Measurements from ENCODE around the gene OTX2. TPM values are rescaled to one million over a fixed set of nuclear protein-coding genes. Genes with fewer than 3 reads are reported as not detected.

OTX2 gene
- polyA plus RNA-seq, 3 donors: not detected

GRCh38 chr14:56813143-56813551 is 2.9 kb upstream of the OTX2 start:
- peak overlapping the region in 1 of 2 donors; percentile 51 for H3K4me3 Mint-ChIP-seq
- H4K20me1 ChIP-seq (ENCODE audit: insufficient read depth, low read length): no peaks in the 10 kb centered on the region
- H3K27ac ChIP-seq (ENCODE audit: low read depth in 1 of 2, low read length in 2 of 2): no peak overlapping the region
- no peak overlapping the region for H3K9ac ChIP-seq (ENCODE audit: insufficient read depth, low read length, poor library complexity, severe bottlenecking)
- DNase-seq: no peak
- no peak overlapping the region for H2AFZ ChIP-seq (ENCODE audit: insufficient read depth, low read depth, low read length, poor library complexity, severe bottlenecking)
- no peak overlapping the region for H3K4me3 ChIP-seq (replicated peaks in 1 of 3; ENCODE audit: low read depth in 2 of 3, low read length in 3 of 3)
- H3K4me1 ChIP-seq (ENCODE audit: control insufficient read depth in 1 of 2, insufficient read depth in 2 of 2, low read length in 2 of 2): no peaks in the 10 kb centered on the region
- intact Hi-C loops (cut with micrococcal nuclease): no loop called here
- H3K79me2 ChIP-seq (ENCODE audit: insufficient read depth, low read length): no peaks in the 10 kb centered on the region
- H3K27me3 Mint-ChIP-seq (ENCODE audit: low read depth in 3 of 3): peaks cover 94 to 99% (median 97%) of the 10 kb centered on the region in 3 donors
- H3K36me3 ChIP-seq (replicated peaks in 1 of 2; ENCODE audit: control insufficient read depth in 1 of 2, insufficient read depth in 2 of 2, low read length in 2 of 2): no peaks in the 10 kb centered on the region
- H3K27ac Mint-ChIP-seq: no peak overlapping the region
- no peak for TF ChIP-seq CTCF (IDR thresholded peaks at IDR 0.05)
- H3K9me3 Mint-ChIP-seq: peaks cover 0 to 42% (median 30%) of the 10 kb centered on the region in 7 donors
- H3K4me1 Mint-ChIP-seq: peaks cover 3% of the 10 kb centered on the region
- no CpG with 5 or more reads among the region's 3 CpGs for WGBS (ENCODE audit: insufficient coverage)
- peaks cover 9 to 66% of the 10 kb centered on the region in 2 donors for H3K9me3 ChIP-seq (replicated peaks in 1 of 2; ENCODE audit: control insufficient read depth in 1 of 2, insufficient read depth in 1 of 2, low read length in 2 of 2)
- H3K36me3 Mint-ChIP-seq: peaks cover 2 to 13% of the 10 kb centered on the region in 2 donors
- peaks cover 96 to 100% of the 10 kb centered on the region in 2 donors for H3K27me3 ChIP-seq (ENCODE audit: control insufficient read depth in 2 of 2, insufficient read depth in 2 of 2, low read length in 2 of 2)
- no peak overlapping the region for H3K4me2 ChIP-seq (replicated peaks; ENCODE audit: extremely low read depth, low read length, poor library complexity, severe bottlenecking)

GRCh38 chr14:56812364-56813141 is 2.3 kb upstream of the OTX2 start:
- peaks cover 2 to 16% of the 10 kb centered on the region in 2 donors for H3K36me3 Mint-ChIP-seq
- H3K4me3 ChIP-seq (replicated peaks in 1 of 3; ENCODE audit: low read depth in 2 of 3, low read length in 3 of 3): no peak overlapping the region
- H3K27ac ChIP-seq (ENCODE audit: low read depth in 1 of 2, low read length in 2 of 2): no peak overlapping the region
- H3K4me1 Mint-ChIP-seq: peaks cover 6% of the 10 kb centered on the region
- peaks cover 9 to 61% of the 10 kb centered on the region in 2 donors for H3K9me3 ChIP-seq (replicated peaks in 1 of 2; ENCODE audit: control insufficient read depth in 1 of 2, insufficient read depth in 1 of 2, low read length in 2 of 2)
- no peak overlapping the region for H3K27ac Mint-ChIP-seq
- WGBS (ENCODE audit: insufficient coverage): 3% methylated on average over 5 of the region's 25 CpGs
- no peaks in the 10 kb centered on the region for H3K79me2 ChIP-seq (ENCODE audit: insufficient read depth, low read length)
- H3K9ac ChIP-seq (ENCODE audit: insufficient read depth, low read length, poor library complexity, severe bottlenecking): no peak overlapping the region
- no peaks in the 10 kb centered on the region for H3K36me3 ChIP-seq (replicated peaks in 1 of 2; ENCODE audit: control insufficient read depth in 1 of 2, insufficient read depth in 2 of 2, low read length in 2 of 2)
- no peak overlapping the region for H3K4me2 ChIP-seq (replicated peaks; ENCODE audit: extremely low read depth, low read length, poor library complexity, severe bottlenecking)
- no peaks in the 10 kb centered on the region for H3K4me1 ChIP-seq (ENCODE audit: control insufficient read depth in 1 of 2, insufficient read depth in 2 of 2, low read length in 2 of 2)
- no peak for DNase-seq
- peaks cover 93 to 99% (median 97%) of the 10 kb centered on the region in 3 donors for H3K27me3 Mint-ChIP-seq (ENCODE audit: low read depth in 3 of 3)
- peaks cover 0 to 41% (median 34%) of the 10 kb centered on the region in 7 donors for H3K9me3 Mint-ChIP-seq
- no peak overlapping the region for H2AFZ ChIP-seq (ENCODE audit: insufficient read depth, low read depth, low read length, poor library complexity, severe bottlenecking)
- no peak for TF ChIP-seq CTCF (IDR thresholded peaks at IDR 0.05)
- intact Hi-C loops (cut with micrococcal nuclease): no loop called here
- H3K27me3 ChIP-seq (ENCODE audit: control insufficient read depth in 2 of 2, insufficient read depth in 2 of 2, low read length in 2 of 2): peaks cover 95 to 99% of the 10 kb centered on the region in 2 donors
- H4K20me1 ChIP-seq (ENCODE audit: insufficient read depth, low read length): no peaks in the 10 kb centered on the region
- H3K4me3 Mint-ChIP-seq: peak overlapping the region in 1 of 2 donors; percentile 79

All from CD14-positive monocyte (primary cell).